SU-DHL-6 (cell line): ENCODE data around the gene PDZD2.

Experiments used
- CTCF ChIP-seq: fragments of 200-600 bp; sonication (generic); IDR thresholded peaks from one replicate; pipeline ENCODE4 v1.5.1; 2017; ENCODE audit warnings: antibody characterized with exemption, mild to moderate bottlenecking, low read length, moderate library complexity; ENCODE audit not compliant: insufficient read depth, poor library complexity, severe bottlenecking
- EZH2phosphoT487 ChIP-seq: fragments of 200-600 bp; sonication (generic), shearing (Covaris generic); conservative IDR thresholded peaks from 2 replicates; pipeline ENCODE4 v1.6.1; 2018; ENCODE audit warnings: mild to moderate bottlenecking, antibody characterized with exemption, low read length, moderate library complexity, mixed read lengths

- TF ChIP-seq CTCF: no peak
- TF ChIP-seq EZH2phosphoT487: no peak
These were observed 586 bp upstream of the PDZD2 start for GRCh38 chr5:31638345-31638744.
